Measurements from ENCODE around the gene DEFB113.
"Not testable (repeated sequence)": the region's sequence is repeated elsewhere in the genome, so short reads cannot be mapped to it uniquely, and the experiment has no call there.

The DEFB113 gene

DNA sequence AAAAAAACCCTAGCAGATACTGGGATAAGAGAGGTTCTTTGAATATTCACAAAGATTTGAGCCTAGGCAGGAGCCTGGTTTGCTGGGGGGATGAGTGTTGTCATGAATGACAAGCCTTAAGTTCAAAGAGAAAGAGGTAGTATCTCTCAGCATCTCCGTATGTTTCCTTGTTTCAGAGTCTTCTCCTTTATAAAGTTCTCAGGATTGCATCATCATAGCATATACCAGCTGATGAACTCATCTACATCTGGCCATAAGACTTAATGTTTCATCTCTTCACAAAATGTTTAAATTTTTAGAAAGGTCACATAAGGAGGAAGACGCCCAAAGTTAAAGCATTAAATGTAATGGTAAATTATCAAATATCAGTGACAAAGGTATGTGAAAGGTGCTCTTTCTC is 22.6 kb downstream of the DEFB113 start:
- H3K27ac ChIP-seq = no peak overlapping the region
- ChIA-PET POLR2A (ENCODE audit: low non-redundant PET) (no interaction called here), CTCF (no interaction called here)
- no peak for DNase-seq (ENCODE audit: low spot score)
- TF ChIP-seq, protein P1, sequence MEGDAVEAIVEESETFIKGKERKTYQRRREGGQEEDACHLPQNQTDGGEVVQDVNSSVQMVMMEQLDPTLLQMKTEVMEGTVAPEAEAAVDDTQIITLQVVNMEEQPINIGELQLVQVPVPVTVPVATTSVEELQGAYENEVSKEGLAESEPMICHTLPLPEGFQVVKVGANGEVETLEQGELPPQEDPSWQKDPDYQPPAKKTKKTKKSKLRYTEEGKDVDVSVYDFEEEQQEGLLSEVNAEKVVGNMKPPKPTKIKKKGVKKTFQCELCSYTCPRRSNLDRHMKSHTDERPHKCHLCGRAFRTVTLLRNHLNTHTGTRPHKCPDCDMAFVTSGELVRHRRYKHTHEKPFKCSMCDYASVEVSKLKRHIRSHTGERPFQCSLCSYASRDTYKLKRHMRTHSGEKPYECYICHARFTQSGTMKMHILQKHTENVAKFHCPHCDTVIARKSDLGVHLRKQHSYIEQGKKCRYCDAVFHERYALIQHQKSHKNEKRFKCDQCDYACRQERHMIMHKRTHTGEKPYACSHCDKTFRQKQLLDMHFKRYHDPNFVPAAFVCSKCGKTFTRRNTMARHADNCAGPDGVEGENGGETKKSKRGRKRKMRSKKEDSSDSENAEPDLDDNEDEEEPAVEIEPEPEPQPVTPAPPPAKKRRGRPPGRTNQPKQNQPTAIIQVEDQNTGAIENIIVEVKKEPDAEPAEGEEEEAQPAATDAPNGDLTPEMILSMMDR (conservative IDR thresholded peaks at IDR 0.05; ENCODE audit: low read depth) = no peak

DNA sequence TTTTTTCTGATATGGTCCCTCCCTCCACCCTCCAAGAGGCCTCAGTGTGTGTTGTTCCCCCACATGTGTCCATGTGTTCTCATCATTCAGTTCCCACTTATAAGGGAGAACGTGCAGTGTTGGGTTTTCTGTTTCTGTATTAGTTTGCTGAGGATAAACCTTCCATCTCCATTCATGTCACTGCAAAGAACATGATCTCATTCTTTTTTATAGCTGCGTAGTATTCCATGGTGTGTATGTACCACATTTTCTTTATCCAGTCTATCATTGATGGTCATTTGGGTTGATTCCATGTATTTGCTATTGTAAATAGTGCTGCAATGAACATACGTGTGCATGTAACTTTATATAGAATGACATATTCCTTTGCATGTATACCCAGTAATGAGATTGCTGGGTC is 25.4 kb downstream of the DEFB113 start:
- CTCF ChIA-PET; DNase-seq (ENCODE audit: low spot score); H3K27ac ChIP-seq; POLR2A ChIA-PET (ENCODE audit: low non-redundant PET): not testable (repeated sequence)

DNA sequence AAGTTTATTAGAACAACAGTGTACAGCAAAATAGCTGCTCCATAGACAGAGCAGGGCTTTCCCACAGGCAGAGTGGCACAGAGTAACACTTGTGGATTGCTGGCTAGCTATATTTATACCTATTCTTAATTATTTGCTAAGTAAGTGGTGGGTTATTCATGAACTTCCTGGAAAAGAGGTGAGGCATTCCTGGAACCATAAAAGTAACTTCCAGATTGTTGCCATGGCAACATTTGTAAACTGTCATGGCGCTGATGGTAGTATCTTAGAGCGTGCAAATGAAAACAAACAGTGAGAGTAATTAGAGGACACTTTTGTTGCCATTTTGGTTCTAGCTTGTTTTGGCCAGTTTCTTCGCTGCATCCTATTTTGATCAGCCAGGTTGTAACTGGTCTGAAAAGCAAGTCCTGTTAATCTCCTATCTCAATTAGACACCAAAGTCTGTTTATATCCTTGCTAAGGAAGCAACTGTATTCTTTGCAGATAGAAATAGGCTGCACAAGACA is 29.4 kb downstream of the DEFB113 start:
- no peak for DNase-seq (ENCODE audit: low spot score)
- ChIA-PET CTCF (interaction anchor here (0.6 kb wide), 1 partner anchor 120 kb away, joined by 3 read pairs; no protein-coding TSS in a partner anchor), POLR2A (ENCODE audit: low non-redundant PET) (no interaction called here)
- no peak overlapping the region for H3K27ac ChIP-seq
- TF ChIP-seq, protein P1 (conservative IDR thresholded peaks at IDR 0.05; ENCODE audit: low read depth) = no peak

DNA sequence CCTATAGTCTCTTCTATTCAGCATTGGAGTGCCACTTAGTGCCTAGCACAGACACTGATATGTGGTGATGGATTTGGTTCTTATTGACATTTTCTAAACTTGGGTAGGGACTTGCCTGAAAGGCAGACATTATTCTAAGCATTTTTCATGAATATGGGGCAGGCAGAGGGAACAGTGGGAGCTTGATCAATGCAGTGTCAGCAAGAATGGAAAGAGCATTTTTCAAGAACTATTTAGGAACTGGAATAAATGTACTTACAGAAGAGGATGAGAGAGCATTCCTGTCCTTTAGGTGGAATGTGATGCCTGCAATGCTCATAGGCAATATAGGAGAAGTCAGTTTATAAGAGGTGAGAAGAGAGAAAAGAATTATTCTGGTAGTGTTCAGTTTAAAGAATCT is 31.6 kb downstream of the DEFB113 start:
- CTCF ChIA-PET = no interaction called here
- TF ChIP-seq, protein P1 (conservative IDR thresholded peaks at IDR 0.05; ENCODE audit: low read depth) = no peak
- POLR2A ChIA-PET (ENCODE audit: low non-redundant PET) = no interaction called here

DNA sequence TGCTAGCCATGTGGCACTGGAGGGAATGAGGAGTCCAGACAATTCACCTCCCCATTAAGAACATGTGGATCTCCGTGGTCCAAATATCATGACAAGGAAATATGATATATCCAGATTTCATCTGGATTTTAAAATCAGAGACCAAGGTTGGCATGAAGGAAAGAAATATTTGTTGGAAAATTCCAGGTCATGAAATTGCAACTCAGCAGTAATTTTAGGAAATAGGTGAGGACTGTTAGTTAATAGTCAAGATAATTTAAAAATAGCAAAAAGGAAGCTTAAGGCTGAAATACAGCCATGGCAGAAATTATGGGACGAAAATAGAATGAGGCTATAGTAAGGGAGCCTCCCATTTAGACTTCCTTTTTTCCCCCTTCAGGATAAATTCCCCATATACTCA is 32.4 kb downstream of the DEFB113 start:
- CTCF ChIA-PET = no interaction called here
- TF ChIP-seq, protein P1 (conservative IDR thresholded peaks at IDR 0.05; ENCODE audit: low read depth) = no peak
- no peak for DNase-seq (ENCODE audit: low spot score)

More for the DNA sequence above, 31.6 kb downstream of the DEFB113 start:
- no peak overlapping the region for H3K27ac ChIP-seq
- DNase-seq (ENCODE audit: low spot score) = no peak

DNA sequence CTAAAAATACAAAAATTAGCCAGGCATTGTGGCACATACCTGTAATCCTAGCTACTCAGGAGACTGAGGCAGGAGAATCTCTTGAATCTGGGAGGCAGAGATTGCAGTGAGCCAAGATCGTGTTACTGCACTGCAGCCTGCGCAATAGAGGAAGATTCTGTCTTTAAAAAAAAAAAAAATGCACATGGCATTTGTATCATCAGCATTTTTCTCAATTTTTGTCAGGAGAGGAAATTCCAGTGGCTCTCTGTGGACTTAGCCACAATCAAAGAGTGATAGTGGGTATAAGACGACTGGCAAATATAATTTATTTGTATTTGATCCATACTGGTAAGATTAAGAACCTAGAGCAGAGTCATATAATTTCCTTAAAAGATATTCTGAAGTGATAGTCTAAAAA is 34.0 kb downstream of the DEFB113 start:
- TF ChIP-seq, protein P1 (conservative IDR thresholded peaks at IDR 0.05; ENCODE audit: low read depth) = no peak
- ChIA-PET CTCF (no interaction called here), POLR2A (ENCODE audit: low non-redundant PET) (no interaction called here)
- H3K27ac ChIP-seq = no peak overlapping the region
- no peak for DNase-seq (ENCODE audit: low spot score)

More for the DNA sequence above, 32.4 kb downstream of the DEFB113 start:
- no peak overlapping the region for H3K27ac ChIP-seq
- POLR2A ChIA-PET (ENCODE audit: low non-redundant PET) = no interaction called here

DNA sequence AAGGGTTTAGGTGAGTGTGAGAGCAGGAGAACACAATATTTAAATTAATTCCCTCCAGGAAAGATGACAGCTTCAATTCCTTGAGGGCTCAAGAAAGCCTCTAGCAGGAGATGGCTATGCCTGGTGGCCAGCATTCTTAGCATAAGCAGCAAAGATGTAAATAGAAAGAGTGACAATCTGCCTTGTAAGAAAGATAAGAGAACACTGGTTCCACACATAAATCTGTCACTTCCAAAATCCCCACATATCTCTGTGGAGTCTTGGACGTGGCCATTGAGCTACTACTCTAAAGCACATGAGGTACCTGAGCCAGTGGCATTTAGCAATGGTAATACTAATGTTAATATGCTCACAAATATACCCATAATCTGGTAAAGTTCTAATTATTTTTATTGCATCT is 34.7 kb downstream of the DEFB113 start:
- POLR2A ChIA-PET (ENCODE audit: low non-redundant PET) = no interaction called here
- no peak for DNase-seq (ENCODE audit: low spot score)
- CTCF ChIA-PET = no interaction called here
- TF ChIP-seq, protein P1 (conservative IDR thresholded peaks at IDR 0.05; ENCODE audit: low read depth) = no peak
- no peak overlapping the region for H3K27ac ChIP-seq
